Loucy (cell line): Measurements from ENCODE around the gene TOP2A.

ENCODE experiments used
- H2AFZ ChIP-seq: fragments of 200-600 bp; sonication (generic); 2 replicates; pipeline ENCODE4 v1.6.0; 2016; ENCODE audit warnings: antibody characterized with exemption, mild to moderate bottlenecking, low read length, moderate library complexity
- H3F3A ChIP-seq: fragments of 200-600 bp; 2 replicates; pipeline ENCODE4 v1.6.0; 2016; ENCODE audit warnings: antibody characterized with exemption, low read depth, mild to moderate bottlenecking
- H3K27me3 ChIP-seq: fragments of 200-600 bp; sonication (generic); 2 replicates; pipeline ENCODE4 v1.6.1; 2014; ENCODE audit warnings: low read length, mild to moderate bottlenecking; ENCODE audit not compliant: insufficient read depth, poor library complexity, severe bottlenecking
- H3K36me3 ChIP-seq: fragments of 200-600 bp; sonication (generic); 2 replicates; pipeline ENCODE4 v1.6.1; 2016; ENCODE audit warnings: low read length; ENCODE audit not compliant: insufficient read depth
- H3K4me1 ChIP-seq: fragments of 200-600 bp; sonication (generic); 2 replicates; pipeline ENCODE4 v1.5.1; 2014; ENCODE audit warnings: low read length, mild to moderate bottlenecking; ENCODE audit not compliant: insufficient read depth, poor library complexity, severe bottlenecking
- H3K4me2 ChIP-seq: fragments of 200-600 bp; sonication (generic); 2 replicates; pipeline ENCODE4 v1.6.0; 2014; ENCODE audit warnings: antibody characterized with exemption, low read length, low read depth, mild to moderate bottlenecking; ENCODE audit not compliant: poor library complexity, severe bottlenecking
- H3K4me3 ChIP-seq: fragments of 200-600 bp; sonication (generic); 2 replicates; pipeline ENCODE4 v1.5.1; 2014; ENCODE audit warnings: low read length, mild to moderate bottlenecking, mixed read lengths; ENCODE audit not compliant: poor library complexity, severe bottlenecking
- H3K79me2 ChIP-seq: fragments of 200-600 bp; sonication (generic); 2 replicates; pipeline ENCODE4 v1.6.1; 2014; ENCODE audit warnings: low read length; ENCODE audit not compliant: insufficient read depth
- H3K9ac ChIP-seq: fragments of 200-600 bp; sonication (generic); 2 replicates; pipeline ENCODE4 v1.6.0; 2014; ENCODE audit warnings: mild to moderate bottlenecking, low read depth, low read length, moderate library complexity; ENCODE audit not compliant: poor library complexity, severe bottlenecking
- H3K9me2 ChIP-seq: fragments of 200-600 bp; sonication (generic); replicated peaks from 2 replicates; pipeline ENCODE4 v1.6.1; 2016; ENCODE audit warnings: low read depth, low read length, mixed read lengths
- H3K9me3 ChIP-seq: fragments of 200-600 bp; sonication (generic); 2 replicates; pipeline ENCODE4 v1.6.1; 2014; ENCODE audit warnings: mild to moderate bottlenecking, antibody characterized with exemption, low read length, low read depth; ENCODE audit not compliant: insufficient read depth
- H4K20me1 ChIP-seq: fragments of 200-600 bp; sonication (generic); 2 replicates; pipeline ENCODE4 v1.6.0; 2014; ENCODE audit warnings: antibody characterized with exemption, low read length, mild to moderate bottlenecking; ENCODE audit not compliant: insufficient read depth, poor library complexity, severe bottlenecking
- CTCF ChIP-seq: fragments of 200-600 bp; sonication (generic); conservative IDR thresholded peaks from 2 replicates; pipeline ENCODE4 v1.5.1; 2014; ENCODE audit warnings: mild to moderate bottlenecking, antibody characterized with exemption, low read length
- EZH2phosphoT487 ChIP-seq: fragments of 200-600 bp; IDR thresholded peaks from 2 replicates; pipeline ENCODE4 v1.6.1; 2018; ENCODE audit warnings: antibody characterized with exemption, mild to moderate bottlenecking, moderate library complexity, borderline replicate concordance

Gene TOP2A

GRCh38 chr17:40454613-40454995, 36.9 kb upstream of the TOP2A start:
- Histone ChIP-seq H3K9me3 (no peaks in the 10 kb centered on the region), H3K79me2 (no peaks in the 10 kb centered on the region), H2AFZ (no peak overlapping the region), H3K4me2 (no peak overlapping the region), H3K36me3 (no peaks in the 10 kb centered on the region), H3K4me1 (peaks cover 7% of the 10 kb centered on the region), H3K9ac (no peak overlapping the region), H3K9me2 (no peaks in the 10 kb centered on the region), H3K27me3 (no peaks in the 10 kb centered on the region), H3K4me3 (no peak overlapping the region), H3F3A (no peaks in the 10 kb centered on the region), H4K20me1 (no peaks in the 10 kb centered on the region)
- no peak for TF ChIP-seq CTCF
- no peak for TF ChIP-seq EZH2phosphoT487

GRCh38 chr17:40453881-40454612, 36.4 kb upstream of the TOP2A start:
- H3F3A ChIP-seq = no peaks in the 10 kb centered on the region

GRCh38 chr17:40452921-40453378, 35.3 kb upstream of the TOP2A start:
- TF ChIP-seq CTCF = no peak
- Histone ChIP-seq H3K36me3 (no peaks in the 10 kb centered on the region), H3K9ac (no peak overlapping the region), H2AFZ (no peak overlapping the region), H3K9me2 (no peaks in the 10 kb centered on the region), H3K27me3 (no peaks in the 10 kb centered on the region), H3F3A (no peaks in the 10 kb centered on the region), H3K4me1 (peaks cover 20% of the 10 kb centered on the region), H3K4me3 (no peak overlapping the region), H4K20me1 (no peaks in the 10 kb centered on the region), H3K79me2 (no peaks in the 10 kb centered on the region), H3K4me2 (no peak overlapping the region), H3K9me3 (no peaks in the 10 kb centered on the region)

More at GRCh38 chr17:40453881-40454612, 36.4 kb upstream of the TOP2A start:
- H3K9me2 ChIP-seq = no peaks in the 10 kb centered on the region
- H3K4me1 ChIP-seq = peaks cover 9% of the 10 kb centered on the region
- H3K4me3 ChIP-seq = no peak overlapping the region
- no peaks in the 10 kb centered on the region for H3K9me3 ChIP-seq
- H3K9ac ChIP-seq = no peak overlapping the region
- H3K79me2 ChIP-seq = no peaks in the 10 kb centered on the region
- no peaks in the 10 kb centered on the region for H4K20me1 ChIP-seq
- H3K4me2 ChIP-seq = no peak overlapping the region
- H2AFZ ChIP-seq = no peak overlapping the region
- H3K27me3 ChIP-seq = no peaks in the 10 kb centered on the region
- no peaks in the 10 kb centered on the region for H3K36me3 ChIP-seq
- TF ChIP-seq EZH2phosphoT487 (no peak), CTCF (no peak)
